ENCODE results near the gene C1S.

- TF ChIP-seq POLR2A (IDR thresholded peaks at IDR 0.05): no peak
- TF ChIP-seq, protein P1, sequence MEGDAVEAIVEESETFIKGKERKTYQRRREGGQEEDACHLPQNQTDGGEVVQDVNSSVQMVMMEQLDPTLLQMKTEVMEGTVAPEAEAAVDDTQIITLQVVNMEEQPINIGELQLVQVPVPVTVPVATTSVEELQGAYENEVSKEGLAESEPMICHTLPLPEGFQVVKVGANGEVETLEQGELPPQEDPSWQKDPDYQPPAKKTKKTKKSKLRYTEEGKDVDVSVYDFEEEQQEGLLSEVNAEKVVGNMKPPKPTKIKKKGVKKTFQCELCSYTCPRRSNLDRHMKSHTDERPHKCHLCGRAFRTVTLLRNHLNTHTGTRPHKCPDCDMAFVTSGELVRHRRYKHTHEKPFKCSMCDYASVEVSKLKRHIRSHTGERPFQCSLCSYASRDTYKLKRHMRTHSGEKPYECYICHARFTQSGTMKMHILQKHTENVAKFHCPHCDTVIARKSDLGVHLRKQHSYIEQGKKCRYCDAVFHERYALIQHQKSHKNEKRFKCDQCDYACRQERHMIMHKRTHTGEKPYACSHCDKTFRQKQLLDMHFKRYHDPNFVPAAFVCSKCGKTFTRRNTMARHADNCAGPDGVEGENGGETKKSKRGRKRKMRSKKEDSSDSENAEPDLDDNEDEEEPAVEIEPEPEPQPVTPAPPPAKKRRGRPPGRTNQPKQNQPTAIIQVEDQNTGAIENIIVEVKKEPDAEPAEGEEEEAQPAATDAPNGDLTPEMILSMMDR (IDR thresholded peaks at IDR 0.05): no peak
Observed at GRCh38 chr12:7079826-7080125, 19.3 kb downstream of the C1S start.
